Caco-2 (cell line): ENCODE data around the gene ZMAT3. TPM values are rescaled to one million over a fixed set of nuclear protein-coding genes. Genes with fewer than 3 reads are reported as not detected.

Source experiments
- BruUV-seq: library from RNA; stranded (reverse); fragments of 400-500 nt; replicated peaks from 2 replicates; lab custom pipeline; 2021; lab: Mats Ljungman, UMichigan
- CTCF ChIA-PET: fragments of 300-600 bp; sonication (Branson Sonifier 250); formaldehyde crosslinking; loops from one replicate; lab custom pipeline; 2022; ENCODE audit warnings: antibody characterized with exemption; lab: Charles Lee
- POLR2A ChIA-PET: fragments of 300-600 bp; sonication (Branson Sonifier 250); formaldehyde crosslinking; loops from one replicate; lab custom pipeline; 2022; ENCODE audit warnings: antibody characterized with exemption; lab: Charles Lee
- DNase-seq, 2 experiments: peaks; one replicate each; pipeline versions ENCODE4 v3.0.0 to v3.0.0-alpha.2; 2020 to 2022
- H3K27me3 ChIP-seq: replicated peaks from 2 replicates; pipeline ENCODE4 v1.6.0; 2011; ENCODE audit warnings: low read length; ENCODE audit not compliant: control insufficient read depth, insufficient read depth
- H3K36me3 ChIP-seq: 2 replicates; pipeline ENCODE4 v1.5.1; 2011; ENCODE audit warnings: low read length; ENCODE audit not compliant: control insufficient read depth, insufficient read depth
- H3K4me1 ChIP-seq: fragments of 250-450 bp; sonication (Bioruptor Pico); 2 replicates; pipeline ENCODE4 v1.5.1; 2020; ENCODE audit warnings: mild to moderate bottlenecking
- H3K4me3 ChIP-seq: 2 replicates; pipeline ENCODE4 v1.5.1; 2011; ENCODE audit warnings: low read depth, mild to moderate bottlenecking, control low read depth, low read length
- H3K9me3 ChIP-seq: fragments of 250-450 bp; sonication (Bioruptor Pico); 2 replicates; pipeline ENCODE4 v1.5.1; 2020; ENCODE audit warnings: mild to moderate bottlenecking, moderate library complexity
- H3K27ac Mint-ChIP-seq: one replicate; pipeline ENCODE4 v1.8.0; 2022; ENCODE audit warnings: mixed read lengths; ENCODE audit not compliant: unreplicated experiment
- H3K27me3 Mint-ChIP-seq: one replicate; pipeline ENCODE4 v1.8.0; 2022; ENCODE audit warnings: mixed read lengths; ENCODE audit not compliant: insufficient read depth, unreplicated experiment
- H3K36me3 Mint-ChIP-seq: one replicate; pipeline ENCODE4 v1.8.0; 2022; ENCODE audit warnings: mild to moderate bottlenecking, mixed read lengths; ENCODE audit not compliant: insufficient read depth, unreplicated experiment
- H3K4me1 Mint-ChIP-seq: one replicate; pipeline ENCODE4 v1.8.0; 2022; ENCODE audit warnings: low read depth, mixed read lengths; ENCODE audit not compliant: unreplicated experiment
- H3K4me3 Mint-ChIP-seq: one replicate; pipeline ENCODE4 v1.8.0; 2022; ENCODE audit warnings: mild to moderate bottlenecking, moderate library complexity, mixed read lengths; ENCODE audit not compliant: unreplicated experiment
- H3K9me3 Mint-ChIP-seq: one replicate; pipeline ENCODE4 v1.8.0; 2022; ENCODE audit warnings: mixed read lengths; ENCODE audit not compliant: unreplicated experiment
- CTCF ChIP-seq, 2 experiments: fragments of 200-600 bp in 1 of 2; IDR thresholded peaks; 1 replicate in 1 of 2; 2 replicates in 1 of 2; pipeline versions ENCODE4 v1.5.1 to v1.8.0; 2011 to 2022; ENCODE audit warnings: antibody characterized with exemption in 1 of 2, control low read depth in 1 of 2, inconsistent platforms in 1 of 2, low read depth in 1 of 2, low read length in 1 of 2, mild to moderate bottlenecking in 1 of 2, moderate library complexity in 1 of 2; ENCODE audit not compliant: insufficient read depth in 1 of 2, severe bottlenecking in 1 of 2, unreplicated experiment in 1 of 2
- intact Hi-C: fragments of 100-400 bp; cut with micrococcal nuclease; formaldehyde crosslinking; loops from one replicate; pipeline ENCODE4 v1.10.0; 2022; ENCODE audit not compliant: unreplicated experiment
- total RNA-seq: library from RNA; stranded (reverse); gene quantifications from 2 replicates; pipeline ENCODE4 v1.2.3, GENCODE V29; 2022

ZMAT3 gene
- total RNA-seq, 1 experiment from 2014 or later, result 7.6 TPM

- no peaks in the 10 kb centered on the region for H3K4me1 Mint-ChIP-seq
- no peak for DNase-seq
- Histone ChIP-seq H3K4me3 (no peak overlapping the region), H3K36me3 (no peaks in the 10 kb centered on the region), H3K4me1 (no peaks in the 10 kb centered on the region), H3K9me3 (no peaks in the 10 kb centered on the region), H3K27me3 (no peaks in the 10 kb centered on the region)
- BruUV-seq, result no TSS peak
- H3K9me3 Mint-ChIP-seq, result no peaks in the 10 kb centered on the region
- ChIA-PET POLR2A (no interaction called here), CTCF (no interaction called here)
- TF ChIP-seq CTCF (IDR thresholded peaks at IDR 0.05; ENCODE audit: insufficient read depth in 1 of 2, low read depth in 1 of 2, low read length in 1 of 2, severe bottlenecking in 1 of 2, unreplicated experiment in 1 of 2), result no peak
- no peak overlapping the region for H3K27ac Mint-ChIP-seq
- H3K4me3 Mint-ChIP-seq, result no peak overlapping the region
- H3K36me3 Mint-ChIP-seq, result no peaks in the 10 kb centered on the region
- H3K27me3 Mint-ChIP-seq, result no peaks in the 10 kb centered on the region
- intact Hi-C loops, result no loop called here
These were observed 45.0 kb downstream of the ZMAT3 start for GRCh38 chr3:179026636-179027035.

- DNase-seq, result no peak
- Histone ChIP-seq H3K4me1 (no peaks in the 10 kb centered on the region), H3K36me3 (no peaks in the 10 kb centered on the region), H3K9me3 (no peaks in the 10 kb centered on the region), H3K27me3 (no peaks in the 10 kb centered on the region), H3K4me3 (no peak overlapping the region)
- POLR2A ChIA-PET, result no interaction called here
- TF ChIP-seq CTCF (IDR thresholded peaks at IDR 0.05; ENCODE audit: insufficient read depth in 1 of 2, low read depth in 1 of 2, low read length in 1 of 2, severe bottlenecking in 1 of 2, unreplicated experiment in 1 of 2), result no peak
- intact Hi-C loops, result no loop called here
- no peaks in the 10 kb centered on the region for H3K36me3 Mint-ChIP-seq
- CTCF ChIA-PET, result no interaction called here
- H3K27me3 Mint-ChIP-seq, result no peaks in the 10 kb centered on the region
- BruUV-seq, result no TSS peak
- H3K9me3 Mint-ChIP-seq, result no peaks in the 10 kb centered on the region
- no peaks in the 10 kb centered on the region for H3K4me1 Mint-ChIP-seq
- no peak overlapping the region for H3K4me3 Mint-ChIP-seq
- no peak overlapping the region for H3K27ac Mint-ChIP-seq
These were observed 50.3 kb downstream of the ZMAT3 start for GRCh38 chr3:179021119-179021903.

GRCh38 chr3:179020112-179020511, 51.5 kb downstream of the ZMAT3 start:
- H3K9me3 Mint-ChIP-seq, result no peaks in the 10 kb centered on the region
- intact Hi-C loops, result no loop called here
- TF ChIP-seq CTCF (IDR thresholded peaks at IDR 0.05; ENCODE audit: insufficient read depth in 1 of 2, low read depth in 1 of 2, low read length in 1 of 2, severe bottlenecking in 1 of 2, unreplicated experiment in 1 of 2), result no peak

More at GRCh38 chr3:179020112-179020511, 51.5 kb downstream of the ZMAT3 start:
- Mint-ChIP-seq H3K27me3 (no peaks in the 10 kb centered on the region), H3K4me3 (no peak overlapping the region), H3K4me1 (no peaks in the 10 kb centered on the region), H3K27ac (no peak overlapping the region), H3K36me3 (no peaks in the 10 kb centered on the region)
- Histone ChIP-seq H3K4me1 (no peaks in the 10 kb centered on the region), H3K4me3 (no peak overlapping the region), H3K9me3 (no peaks in the 10 kb centered on the region), H3K36me3 (no peaks in the 10 kb centered on the region), H3K27me3 (no peaks in the 10 kb centered on the region)
- ChIA-PET POLR2A (no interaction called here), CTCF (no interaction called here)
- DNase-seq, result no peak
- BruUV-seq, result no TSS peak
